ENCODE results near the gene TRIM71.

- TF ChIP-seq CTCF (IDR thresholded peaks at IDR 0.05), result no peak
- no peak for TF ChIP-seq POLR2A (IDR thresholded peaks at IDR 0.05)
- no peak for TF ChIP-seq POLR2AphosphoS5 (IDR thresholded peaks at IDR 0.05)
Observed at GRCh38 chr3:32883817-32884216, 66.0 kb downstream of the TRIM71 start.

Measured in breast epithelium (tissue), 3 donors.